BE2C (cell line): ENCODE data around the gene EFEMP1.

Experiments
- DNase-seq: peaks from one replicate; pipeline ENCODE4 v3.0.0-alpha.2; 2020
- H3K27me3 ChIP-seq: fragments of 250-450 bp; sonication (Bioruptor Pico); 2 replicates; pipeline ENCODE4 v1.5.1; 2020; ENCODE audit warnings: mild to moderate bottlenecking
- H3K36me3 ChIP-seq: fragments of 250-450 bp; sonication (Bioruptor Pico); 2 replicates; pipeline ENCODE4 v1.5.1; 2020; ENCODE audit warnings: mild to moderate bottlenecking
- H3K4me1 ChIP-seq: fragments of 250-450 bp; sonication (Bioruptor Pico); 2 replicates; pipeline ENCODE4 v1.5.1; 2020
- H3K4me3 ChIP-seq: 2 replicates; pipeline ENCODE4 v1.5.1; 2011; ENCODE audit warnings: low read depth, low read length
- H3K9me3 ChIP-seq: fragments of 250-450 bp; sonication (Bioruptor Pico); 2 replicates; pipeline ENCODE4 v1.5.1; 2020
- TF ChIP-seq, protein P1 (sequence below): IDR thresholded peaks from 2 replicates; pipeline ENCODE4 v1.5.1; 2012; ENCODE audit warnings: mild to moderate bottlenecking, low read depth, low read length

EFEMP1 gene

DNA sequence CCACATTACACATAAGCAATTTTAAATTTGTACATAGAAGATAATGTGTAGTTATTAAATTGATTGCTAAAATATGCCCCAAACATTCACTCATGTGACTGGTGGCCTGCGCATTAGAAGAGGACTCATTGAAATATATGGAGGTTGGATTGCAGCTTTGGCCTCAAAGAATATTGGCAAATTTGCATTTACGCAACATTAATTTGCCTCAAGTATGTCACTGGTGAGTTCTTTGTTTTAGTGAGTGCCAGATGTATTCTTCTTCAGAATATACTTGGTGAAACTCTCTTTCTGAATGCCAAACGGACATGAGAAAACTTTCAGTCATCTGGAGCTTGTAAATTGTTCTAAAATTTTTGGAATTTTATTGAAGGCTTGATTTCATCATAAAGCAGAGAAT, 5.9 kb upstream of the EFEMP1 start:
- Histone ChIP-seq H3K36me3 (no peaks in the 10 kb centered on the region), H3K9me3 (no peaks in the 10 kb centered on the region), H3K4me1 (no peaks in the 10 kb centered on the region), H3K27me3 (no peaks in the 10 kb centered on the region; the same call in 1 of the 2 replicates), H3K4me3 (no peak overlapping the region)
- no peak for DNase-seq
- TF ChIP-seq, protein P1, sequence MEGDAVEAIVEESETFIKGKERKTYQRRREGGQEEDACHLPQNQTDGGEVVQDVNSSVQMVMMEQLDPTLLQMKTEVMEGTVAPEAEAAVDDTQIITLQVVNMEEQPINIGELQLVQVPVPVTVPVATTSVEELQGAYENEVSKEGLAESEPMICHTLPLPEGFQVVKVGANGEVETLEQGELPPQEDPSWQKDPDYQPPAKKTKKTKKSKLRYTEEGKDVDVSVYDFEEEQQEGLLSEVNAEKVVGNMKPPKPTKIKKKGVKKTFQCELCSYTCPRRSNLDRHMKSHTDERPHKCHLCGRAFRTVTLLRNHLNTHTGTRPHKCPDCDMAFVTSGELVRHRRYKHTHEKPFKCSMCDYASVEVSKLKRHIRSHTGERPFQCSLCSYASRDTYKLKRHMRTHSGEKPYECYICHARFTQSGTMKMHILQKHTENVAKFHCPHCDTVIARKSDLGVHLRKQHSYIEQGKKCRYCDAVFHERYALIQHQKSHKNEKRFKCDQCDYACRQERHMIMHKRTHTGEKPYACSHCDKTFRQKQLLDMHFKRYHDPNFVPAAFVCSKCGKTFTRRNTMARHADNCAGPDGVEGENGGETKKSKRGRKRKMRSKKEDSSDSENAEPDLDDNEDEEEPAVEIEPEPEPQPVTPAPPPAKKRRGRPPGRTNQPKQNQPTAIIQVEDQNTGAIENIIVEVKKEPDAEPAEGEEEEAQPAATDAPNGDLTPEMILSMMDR: no peak

DNA sequence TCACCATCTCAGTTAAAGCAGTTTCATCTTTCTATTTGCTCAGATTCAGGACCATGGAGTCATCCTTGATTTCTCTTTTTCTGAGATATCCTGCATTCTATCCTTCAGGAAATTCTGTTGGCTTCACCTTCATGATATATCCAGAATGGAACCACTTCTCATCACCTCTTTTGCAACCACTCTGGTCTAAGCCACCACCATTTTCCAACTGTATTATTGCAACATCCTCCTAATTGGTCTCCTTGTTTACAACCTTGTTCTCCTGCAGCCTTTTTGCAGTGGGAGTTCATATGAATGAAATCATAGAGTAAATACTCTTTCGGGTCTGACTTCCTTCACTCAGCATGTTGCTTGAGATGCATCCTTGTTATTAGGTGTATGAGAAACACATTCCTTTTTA, 3.4 kb upstream of the EFEMP1 start:
- Histone ChIP-seq H3K27me3 (peaks cover 20% of the 10 kb centered on the region), H3K4me3 (no peak overlapping the region), H3K9me3 (no peaks in the 10 kb centered on the region), H3K36me3 (no peaks in the 10 kb centered on the region), H3K4me1 (no peaks in the 10 kb centered on the region)
- no peak for DNase-seq
- TF ChIP-seq, protein P1: no peak

DNA sequence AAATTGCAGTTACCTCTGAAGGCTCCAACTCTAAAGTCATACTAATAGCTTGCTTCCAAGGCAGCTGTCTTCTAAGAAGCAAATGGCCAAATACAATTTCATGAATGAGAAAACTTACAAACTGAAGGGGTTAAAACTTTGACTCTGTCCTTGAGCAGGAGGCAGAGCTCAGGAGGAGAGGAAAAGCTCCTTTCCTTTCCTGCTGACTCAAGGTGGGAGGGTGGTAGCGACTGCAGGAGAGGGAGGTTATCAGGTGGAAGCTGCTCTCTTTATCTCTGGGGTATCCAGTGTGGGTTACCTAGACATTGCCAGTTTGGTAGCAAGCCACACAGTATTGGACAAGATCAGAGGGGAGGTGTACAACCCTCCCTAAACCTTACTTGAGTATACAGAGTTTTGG, 2.7 kb upstream of the EFEMP1 start:
- peaks cover 20% of the 10 kb centered on the region for H3K27me3 ChIP-seq
- no peaks in the 10 kb centered on the region for H3K4me1 ChIP-seq
- DNase-seq: no peak
- H3K4me3 ChIP-seq: no peak overlapping the region
- no peaks in the 10 kb centered on the region for H3K9me3 ChIP-seq
- H3K36me3 ChIP-seq: no peaks in the 10 kb centered on the region
- TF ChIP-seq, protein P1: no peak

DNA sequence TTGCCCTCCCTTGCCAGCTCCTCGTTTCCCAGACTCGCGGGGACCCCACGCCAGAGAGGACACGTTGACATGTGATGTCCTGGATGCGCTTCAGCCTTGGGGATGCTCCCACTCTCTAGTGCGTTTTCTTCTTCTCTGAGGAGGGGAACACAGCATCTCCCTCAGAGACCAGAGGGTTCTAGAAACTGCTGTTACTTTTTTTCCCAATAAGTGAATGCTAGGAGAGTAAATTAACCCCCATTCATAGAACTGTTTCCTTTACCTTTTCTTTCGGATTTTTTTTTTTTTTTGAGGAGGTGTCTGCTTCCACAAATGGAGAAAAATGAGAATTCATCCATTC, 370 bp upstream of the EFEMP1 start:
- Histone ChIP-seq H3K27me3 (peaks cover 20% of the 10 kb centered on the region), H3K4me3 (peak overlapping the region; percentile 36; the same call in 1 of the 2 replicates), H3K36me3 (no peaks in the 10 kb centered on the region), H3K4me1 (no peaks in the 10 kb centered on the region), H3K9me3 (no peaks in the 10 kb centered on the region)
- TF ChIP-seq, protein P1: no peak
- DNase-seq: no peak

DNA sequence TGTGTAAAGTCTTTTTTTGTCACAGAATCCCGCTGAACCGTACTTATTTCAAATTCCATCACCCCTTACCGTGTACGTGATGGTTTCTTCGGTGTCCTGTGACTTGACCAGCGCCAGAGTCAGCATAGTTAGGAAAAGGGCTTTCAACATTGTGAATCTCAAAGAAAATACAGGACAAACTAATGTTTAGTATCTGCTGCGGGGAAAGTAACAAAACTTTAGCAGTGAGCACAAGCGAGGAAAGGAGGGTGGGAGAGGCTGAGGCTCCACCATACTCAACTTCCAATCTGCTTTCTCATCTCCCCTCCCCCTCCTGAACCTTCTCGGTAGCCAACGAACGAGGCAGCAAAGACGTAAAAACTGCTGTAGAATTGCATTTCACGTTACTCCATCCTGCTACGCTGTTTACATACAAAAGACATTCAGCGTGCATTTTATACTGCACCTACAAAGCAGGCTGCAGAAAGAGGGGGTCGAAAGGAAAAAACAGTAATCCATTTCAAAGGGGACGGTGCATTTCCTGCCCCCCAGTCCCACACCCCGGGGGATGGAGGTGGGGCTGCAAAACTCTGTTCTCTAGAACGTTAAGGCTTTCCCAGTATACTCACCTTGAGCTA, 1.2 kb downstream of the EFEMP1 start:
- H3K36me3 ChIP-seq: no peaks in the 10 kb centered on the region
- peaks cover 20% of the 10 kb centered on the region for H3K27me3 ChIP-seq
- H3K4me1 ChIP-seq: no peaks in the 10 kb centered on the region
- TF ChIP-seq, protein P1: no peak
- no peak for DNase-seq
- no peak overlapping the region for H3K4me3 ChIP-seq
- H3K9me3 ChIP-seq: no peaks in the 10 kb centered on the region

DNA sequence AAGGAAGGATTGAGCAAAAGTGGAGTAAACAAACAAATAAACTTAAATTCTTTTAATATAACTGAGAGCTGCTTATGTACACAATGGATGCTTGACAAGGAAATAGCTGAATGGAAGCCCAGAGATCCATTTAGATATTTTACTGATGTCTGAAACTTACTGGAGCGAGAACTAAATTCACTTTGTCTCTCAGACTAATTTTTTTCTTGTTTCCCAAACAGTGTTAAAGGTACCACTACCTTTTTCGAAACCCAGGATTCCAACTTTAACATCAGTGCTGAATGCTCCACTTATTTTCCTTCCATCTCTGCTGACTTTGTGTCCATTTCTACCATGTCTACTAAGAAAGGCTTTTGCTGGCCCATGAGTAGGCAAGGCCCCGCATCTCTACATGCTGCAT, 4.0 kb downstream of the EFEMP1 start:
- no peaks in the 10 kb centered on the region for H3K9me3 ChIP-seq
- H3K4me3 ChIP-seq: no peak overlapping the region
- H3K4me1 ChIP-seq: no peaks in the 10 kb centered on the region
- H3K27me3 ChIP-seq: peaks cover 20% of the 10 kb centered on the region
- H3K36me3 ChIP-seq: no peaks in the 10 kb centered on the region
- TF ChIP-seq, protein P1: no peak
- DNase-seq: no peak
